Endothelial cell of umbilical vein (primary cell): ENCODE data around the gene CYP2A6.

ENCODE experiments used
- CTCF ChIP-seq, 2 donors: IDR thresholded peaks; 1 replicate in 1 of 2; 2 replicates in 1 of 2; pipeline ENCODE4 v1.5.1; 2011; ENCODE audit warnings: low read length in 2 of 2, mild to moderate bottlenecking in 2 of 2, moderate library complexity in 2 of 2, control low read depth in 1 of 2, inconsistent platforms in 1 of 2, low read depth in 1 of 2; ENCODE audit not compliant: insufficient read depth in 1 of 2; ENCODE audit errors: extremely low read depth in 1 of 2
- EZH2 ChIP-seq: IDR thresholded peaks from 2 replicates; pipeline ENCODE4 v1.6.1; 2012; ENCODE audit warnings: borderline replicate concordance, low read depth, mild to moderate bottlenecking, moderate library complexity, low read length, inconsistent platforms; ENCODE audit not compliant: severe bottlenecking
- POLR2A ChIP-seq: IDR thresholded peaks from 2 replicates; pipeline ENCODE4 v1.6.1; 2012; ENCODE audit warnings: low read depth, mild to moderate bottlenecking, control low read depth, low read length

GRCh38 chr19:40888191-40888590 lies 37.9 kb upstream of the CYP2A6 start:
- no peak for TF ChIP-seq CTCF (IDR thresholded peaks at IDR 0.05; ENCODE audit: extremely low read depth in 1 of 2, insufficient read depth in 1 of 2, low read depth in 1 of 2, low read length in 2 of 2)
- no peak for TF ChIP-seq EZH2
- no peak for TF ChIP-seq POLR2A
